Hematopoietic multipotent progenitor cell treated with erythropoietin and hydrocortisone succinate and interleukin-3 and kit ligand, for 15 days (in vitro differentiated cells): Measurements from ENCODE around the gene TRIP13.
"Not testable (repeated sequence)": the region's sequence is repeated elsewhere in the genome, so short reads cannot be mapped to it uniquely, and the experiment has no call there.

ENCODE experiments used
- DNase-seq: peaks from one replicate; pipeline ENCODE4 v3.0.0-alpha.2; 2015; ENCODE audit warnings: low spot score

The TRIP13 gene

GRCh38 chr5:875931-876330 is 16.8 kb upstream of the TRIP13 start:
- DNase-seq: no peak

DNA sequence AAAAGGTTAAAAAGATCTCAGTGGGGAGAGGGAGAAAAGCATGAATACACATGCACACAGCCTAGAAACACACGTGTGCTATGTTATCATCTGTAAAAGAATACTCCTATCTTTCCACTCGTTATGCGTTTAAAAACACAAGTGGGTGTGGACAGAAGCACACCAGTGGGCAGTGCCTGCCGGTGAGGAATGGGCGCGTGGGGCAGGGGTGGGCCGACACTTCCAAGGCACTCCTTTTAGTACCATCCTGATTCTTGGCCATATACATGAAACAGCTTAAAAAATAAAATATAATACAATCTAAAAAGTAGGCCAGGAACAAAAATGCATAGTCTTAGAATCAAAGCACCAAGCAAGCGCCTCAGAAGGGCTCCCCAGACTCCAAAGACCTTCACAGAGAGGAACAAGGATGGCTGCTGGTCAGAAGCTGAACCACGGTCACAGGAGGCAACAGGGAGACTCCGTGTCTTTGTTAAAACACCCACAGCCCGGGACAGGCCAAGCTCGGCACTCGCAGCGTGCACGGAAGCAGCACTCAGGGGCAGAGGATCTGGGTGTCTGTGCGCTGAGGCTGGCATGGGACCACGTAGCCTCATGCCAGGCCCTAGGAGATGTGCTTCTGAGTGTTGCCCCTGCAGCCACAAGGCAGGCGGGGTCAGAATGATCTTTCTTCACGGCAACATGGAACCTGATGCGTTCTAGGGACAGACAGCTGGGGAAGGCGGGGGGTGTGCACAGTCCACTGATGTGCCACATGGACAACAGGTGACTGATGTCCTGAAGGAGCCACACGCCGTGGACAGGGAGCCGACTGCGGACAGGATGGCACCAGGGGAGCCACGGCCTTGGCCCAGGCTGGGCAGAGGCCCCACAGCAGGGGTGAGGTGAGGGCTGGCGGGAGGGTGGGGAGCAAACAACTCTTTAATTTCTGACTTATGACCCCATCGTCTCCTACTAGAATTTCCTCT is 16.0 kb upstream of the TRIP13 start:
- no peak for DNase-seq

- no peak for DNase-seq
Measured at GRCh38 chr5:878125-878524, 14.6 kb upstream of the TRIP13 start.

GRCh38 chr5:878677-879076 is 14.0 kb upstream of the TRIP13 start:
- DNase-seq: not testable (repeated sequence)

DNA sequence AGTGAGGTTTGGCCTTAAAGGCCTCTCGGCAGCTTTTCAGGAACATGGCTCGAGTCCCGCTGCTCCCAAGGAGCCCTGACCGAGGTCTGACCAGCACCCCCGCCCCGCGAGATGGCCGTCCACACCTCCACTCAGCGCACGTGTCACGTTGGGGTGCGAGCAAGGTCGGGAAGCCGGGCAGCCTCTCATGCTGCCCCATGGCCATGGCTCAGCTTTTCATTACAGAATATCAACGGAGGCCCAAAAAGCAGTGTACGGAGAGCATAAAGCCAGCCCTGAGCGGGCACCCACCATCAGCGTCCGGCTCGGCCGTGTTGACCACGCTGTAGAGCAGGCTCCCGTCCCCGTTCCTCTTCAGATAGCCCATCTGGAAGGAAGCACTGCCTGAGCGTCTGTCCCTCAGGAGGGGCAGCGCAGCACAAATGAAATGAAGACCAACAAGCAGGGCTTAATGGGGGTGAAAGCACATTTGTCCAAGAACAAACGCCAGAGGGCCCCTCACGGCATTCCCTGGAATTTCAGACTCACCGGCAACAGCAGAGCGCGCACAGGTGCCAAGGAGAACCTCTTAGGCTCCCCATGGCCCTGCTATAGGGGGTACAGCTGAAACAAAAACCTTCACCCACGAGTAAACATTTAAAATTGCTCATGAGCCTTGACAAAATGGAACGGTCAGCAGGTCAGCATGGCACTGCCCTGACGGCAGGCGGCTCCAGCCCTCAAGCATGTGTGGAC is 11.7 kb upstream of the TRIP13 start:
- DNase-seq: no peak

DNA sequence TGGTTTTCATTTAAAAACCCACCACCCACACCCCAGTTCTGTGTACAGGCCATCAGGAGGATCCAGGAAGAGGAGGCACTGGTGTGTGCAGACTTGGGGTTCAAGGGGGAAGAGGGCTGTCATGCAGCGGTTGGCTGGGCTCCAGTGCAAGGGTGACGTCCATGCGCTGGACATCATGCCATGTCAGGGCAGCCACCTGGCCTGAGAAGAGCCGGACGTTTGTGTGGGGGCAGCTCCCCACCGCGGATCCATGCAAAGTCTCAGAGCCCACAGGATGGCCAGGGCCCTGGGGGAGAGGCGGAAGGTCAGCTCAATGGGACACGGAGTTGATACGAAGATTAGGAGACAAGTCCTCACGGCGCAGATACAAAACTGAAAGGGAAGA is 11.1 kb upstream of the TRIP13 start:
- DNase-seq: no peak

DNA sequence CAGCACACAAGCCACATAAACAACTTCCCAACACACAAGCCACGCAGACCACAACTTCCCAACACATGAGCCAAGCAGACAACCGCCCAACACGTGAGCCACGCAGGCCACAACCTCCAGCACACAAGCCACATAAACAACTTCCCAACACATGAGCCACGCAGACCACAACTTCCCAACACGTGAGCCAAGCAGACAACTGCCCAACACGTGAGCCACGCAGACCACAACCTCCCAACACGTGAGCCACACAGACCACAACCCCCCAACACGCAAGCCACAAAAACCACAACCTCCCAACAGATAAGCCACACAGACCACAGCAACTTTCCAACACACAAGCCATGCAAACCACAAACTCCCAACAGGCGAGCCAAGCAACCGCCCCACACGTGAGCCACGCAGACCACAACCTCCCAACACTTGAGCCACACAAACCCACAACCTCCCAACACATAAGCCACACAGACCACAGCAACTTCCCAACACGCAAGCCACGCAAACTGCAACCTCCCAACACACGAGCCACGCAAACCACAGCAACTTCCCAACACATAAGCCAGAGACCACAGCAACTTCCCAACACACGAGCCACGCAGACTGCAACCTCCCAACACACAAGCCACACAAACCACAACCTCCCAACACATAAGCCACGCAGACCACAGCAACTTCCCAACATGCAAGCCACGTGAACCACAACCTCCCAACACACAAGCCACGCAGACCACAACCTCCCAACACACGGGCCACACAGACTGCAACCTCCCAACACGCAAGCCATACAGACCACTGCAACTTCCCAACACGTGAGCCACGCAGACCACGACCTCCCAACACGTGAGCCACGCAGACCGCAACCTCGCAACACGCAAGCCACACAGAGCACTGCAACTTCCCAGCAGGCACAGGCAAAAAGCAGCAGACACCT is 10.2 kb upstream of the TRIP13 start:
- DNase-seq: no peak

- DNase-seq: no peak
Measured at GRCh38 chr5:883475-884181, 9.1 kb upstream of the TRIP13 start.

DNA sequence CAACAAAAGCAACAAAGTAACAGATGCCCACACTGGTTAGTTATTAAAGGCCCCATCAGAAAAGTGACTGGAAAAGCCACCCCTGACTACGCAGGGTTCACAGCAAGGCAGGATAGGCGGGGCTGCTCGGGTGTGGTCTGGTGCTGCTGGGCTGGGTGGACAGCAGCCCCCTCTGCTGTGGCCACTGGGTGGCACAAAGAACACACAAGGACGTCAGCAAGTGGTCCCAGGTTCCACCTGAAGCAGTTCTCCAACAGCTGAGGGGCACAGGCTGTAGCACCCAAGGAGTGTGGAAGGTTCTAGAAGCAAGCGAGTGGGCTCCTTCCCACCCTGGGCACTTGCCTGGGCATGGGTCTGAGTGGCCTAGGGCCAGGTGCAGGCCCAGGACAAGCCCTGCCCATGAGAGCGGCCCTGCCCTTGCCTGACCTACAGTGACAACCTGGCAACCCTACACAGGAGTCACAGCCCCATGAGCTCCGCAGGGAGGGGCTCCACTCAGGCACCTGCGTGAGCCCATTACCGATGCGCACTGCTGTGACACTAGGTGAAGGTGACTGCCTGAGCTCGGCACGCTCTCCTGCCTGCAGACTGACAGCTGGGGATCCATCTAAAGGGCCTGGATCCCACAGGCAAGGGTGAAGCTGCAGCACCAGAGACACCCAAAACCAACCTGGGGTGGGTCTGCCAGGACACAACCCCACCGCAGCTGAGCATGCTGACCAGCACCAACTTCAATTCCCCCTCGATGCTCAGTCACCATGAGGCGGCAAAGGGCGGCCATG is 8.1 kb upstream of the TRIP13 start:
- DNase-seq: no peak

DNA sequence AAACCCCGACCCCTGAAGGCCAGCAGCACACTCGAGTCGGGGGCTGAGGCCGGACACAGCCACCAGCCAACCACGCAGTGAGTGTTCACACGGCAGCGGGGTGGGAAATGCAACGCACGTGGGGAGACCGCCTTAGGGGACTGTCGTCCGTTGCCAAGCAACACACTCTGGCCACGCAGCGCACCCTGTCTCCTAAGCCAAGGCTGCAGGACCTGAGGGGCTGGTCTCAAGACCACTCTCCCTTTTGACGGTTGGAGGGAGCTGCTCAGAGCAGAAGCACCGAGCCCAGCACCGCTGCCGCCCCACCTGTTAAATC is 7.6 kb upstream of the TRIP13 start:
- no peak for DNase-seq

DNA sequence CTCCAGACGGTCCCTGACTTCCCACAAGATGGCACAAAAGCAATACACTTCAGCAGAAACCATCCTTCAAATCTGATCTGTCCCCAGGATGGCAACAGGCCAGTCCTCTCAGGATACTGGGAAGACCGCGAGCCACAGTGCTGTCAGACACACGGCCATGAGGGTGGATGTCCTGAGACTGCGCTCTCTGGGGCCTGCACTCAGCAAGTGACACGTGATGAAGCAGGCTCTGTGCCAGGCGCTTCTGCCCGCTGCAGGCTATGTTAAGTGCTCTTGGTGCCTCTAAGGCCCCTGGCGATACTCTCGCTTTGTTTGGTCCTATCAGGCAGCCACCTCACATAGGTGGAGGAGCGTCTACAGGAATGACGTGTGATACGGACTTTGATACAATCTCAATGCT is 7.2 kb upstream of the TRIP13 start:
- no peak for DNase-seq

DNA sequence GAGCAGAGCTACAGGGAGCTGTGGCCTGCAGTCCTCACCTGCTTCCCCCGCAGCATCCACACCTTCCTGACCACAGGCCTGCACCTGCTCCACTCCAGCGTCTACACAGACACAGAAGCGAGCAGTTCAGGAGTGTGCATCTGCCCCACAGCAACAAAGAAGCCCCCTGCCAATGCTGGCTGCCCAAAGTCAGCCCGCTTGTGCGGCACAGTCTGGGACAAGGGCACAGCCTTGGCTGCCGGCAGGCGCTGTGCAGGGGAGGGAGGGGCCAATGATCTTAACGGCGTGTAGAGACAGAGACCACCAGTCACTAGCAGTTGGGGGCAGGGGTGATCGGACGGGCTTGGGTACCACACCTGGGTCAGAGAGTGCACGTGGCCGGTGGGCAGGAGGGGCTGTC is 6.6 kb upstream of the TRIP13 start:
- no peak for DNase-seq

DNA sequence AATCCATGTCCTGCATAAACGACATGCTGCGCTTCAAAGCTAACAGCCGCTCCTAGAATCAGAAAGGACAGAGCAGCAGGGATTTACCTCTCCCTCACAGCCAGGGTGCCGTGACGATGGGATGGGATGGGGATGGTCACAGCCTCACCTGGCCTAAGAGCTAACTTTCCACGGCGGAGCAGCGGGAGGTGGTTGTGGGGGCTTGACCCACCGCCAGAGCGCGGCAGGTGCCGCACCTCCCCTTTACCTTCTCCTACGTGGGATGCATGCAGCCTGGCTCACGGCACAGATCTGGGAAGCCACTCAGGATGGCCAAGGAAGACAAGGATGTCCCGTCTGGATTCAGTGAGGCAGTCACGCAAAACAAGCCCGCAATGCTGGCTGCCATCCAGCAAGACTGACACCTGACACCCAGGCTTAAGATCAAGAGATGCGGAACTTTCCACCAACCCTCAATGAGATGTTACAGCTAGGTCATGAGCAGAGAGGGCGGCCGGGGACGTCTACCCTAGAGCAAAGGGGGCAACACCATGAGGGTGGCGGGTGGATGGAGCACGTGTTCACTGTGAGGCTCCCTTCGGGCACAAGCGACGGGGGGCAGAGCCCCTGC is 5.9 kb upstream of the TRIP13 start:
- no peak for DNase-seq

DNA sequence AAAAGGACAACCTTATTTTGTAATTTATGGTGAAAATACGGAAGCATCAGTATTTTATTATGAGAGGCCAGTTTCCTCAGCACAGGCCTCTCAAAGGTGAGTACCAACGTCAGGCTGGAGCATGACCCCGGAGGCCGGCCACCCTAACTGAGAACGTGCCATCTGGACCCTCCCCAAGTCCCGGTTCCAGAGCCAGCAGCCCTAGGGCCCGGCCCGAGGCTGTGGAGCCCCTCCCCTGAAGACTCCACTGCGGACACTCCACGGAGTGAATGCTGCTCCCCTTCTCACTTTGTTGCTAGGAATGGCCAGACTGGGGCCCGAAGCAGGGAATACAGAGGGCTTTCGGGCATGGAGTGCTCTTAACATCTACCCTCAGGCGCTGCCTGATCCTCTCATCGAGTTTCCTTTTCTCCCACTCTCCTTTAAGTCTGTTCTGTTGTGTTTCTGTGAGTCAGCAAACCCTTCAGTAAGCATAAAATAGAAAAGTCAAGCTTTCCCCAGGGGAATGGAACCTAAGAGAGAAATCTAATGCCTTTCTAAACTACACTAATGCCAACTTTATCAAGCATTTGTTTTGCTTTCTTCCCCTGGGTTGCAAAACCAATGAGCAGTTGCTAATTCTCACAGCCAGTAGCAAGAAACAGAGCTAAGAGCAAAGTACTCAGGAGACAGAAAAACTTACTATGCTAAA is 4.6 kb upstream of the TRIP13 start:
- DNase-seq: no peak

DNA sequence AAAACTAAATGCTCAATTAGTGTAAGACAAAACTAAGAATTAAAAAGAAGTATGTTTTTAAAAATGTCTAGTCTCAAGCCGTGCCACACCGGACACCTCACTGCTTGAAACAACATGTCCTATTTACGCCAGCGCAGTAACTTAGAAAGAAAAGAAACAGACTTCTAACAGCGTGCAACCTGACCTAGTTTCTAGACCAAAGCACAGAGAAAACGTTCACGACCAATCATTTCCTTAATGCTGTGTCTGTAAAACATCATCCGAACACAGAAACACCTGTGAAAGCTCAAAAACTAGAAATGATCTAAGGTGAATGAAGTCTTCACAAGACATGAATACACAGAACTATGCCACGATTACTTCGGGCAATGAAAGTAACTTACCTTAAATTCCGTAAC is 4.0 kb upstream of the TRIP13 start:
- DNase-seq: no peak

GRCh38 chr5:889075-889710 is 3.5 kb upstream of the TRIP13 start:
- no peak for DNase-seq

- DNase-seq: no peak
Measured at GRCh38 chr5:891117-891836, 1.4 kb upstream of the TRIP13 start.

GRCh38 chr5:891837-892393 is 769 bp upstream of the TRIP13 start:
- DNase-seq: no peak

DNA sequence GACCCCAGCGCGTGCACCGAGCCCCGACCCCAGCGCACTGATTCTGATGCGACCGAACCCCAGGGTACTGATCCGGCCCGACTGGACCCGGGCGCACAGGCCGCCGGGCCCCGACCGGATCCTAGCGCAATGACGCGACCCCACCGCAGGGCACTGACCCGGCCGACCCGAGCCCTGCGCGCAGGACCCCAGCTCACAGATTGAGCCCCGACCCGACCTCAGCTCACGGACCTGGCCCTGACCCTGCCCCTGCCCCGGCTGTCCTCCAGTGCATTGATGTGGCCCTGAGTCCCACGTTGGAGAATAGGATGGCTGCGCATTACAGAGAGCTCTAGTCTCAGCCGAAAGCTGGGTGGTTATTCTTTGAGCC is 438 bp downstream of the TRIP13 start:
- no peak for DNase-seq
